ENCODE results near the gene RCAN3.

The RCAN3 gene

DNA sequence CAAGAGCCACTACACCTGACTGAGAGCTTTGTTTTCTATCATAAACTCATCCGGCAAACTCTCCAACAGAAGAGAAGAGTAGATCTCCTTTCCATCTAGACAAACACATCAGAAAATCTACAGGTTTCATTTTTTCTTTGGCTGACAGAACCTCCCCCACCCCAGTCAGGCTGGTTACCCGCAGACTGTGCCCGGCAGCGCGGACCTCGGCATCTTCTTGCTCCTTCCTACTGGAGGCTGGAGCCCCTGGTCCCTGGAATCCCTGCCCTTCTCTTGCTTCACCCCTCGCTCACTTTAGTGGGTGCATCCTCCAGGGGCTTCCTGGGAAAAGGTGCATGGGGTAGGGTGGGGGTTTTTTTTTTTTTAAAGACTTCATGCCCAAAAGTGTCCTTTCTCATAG is 76.2 kb downstream of the RCAN3 start:
- H3K27ac ChIP-seq (ENCODE audit: low read depth, low read length): no peak overlapping the region
- no peak overlapping the region for H3K4me3 ChIP-seq (ENCODE audit: low read depth, low read length)
- no peaks in the 10 kb centered on the region for H3K79me2 ChIP-seq (ENCODE audit: control insufficient read depth, insufficient read depth, low read length, unreplicated experiment)
- H2AFZ ChIP-seq (ENCODE audit: low read length, unreplicated experiment): no peak overlapping the region
- H3K36me3 ChIP-seq (ENCODE audit: insufficient read depth, low read length): no peaks in the 10 kb centered on the region
- H3K27me3 ChIP-seq (ENCODE audit: insufficient read depth, low read length): peaks cover 10% of the 10 kb centered on the region; the same call in 1 of the 2 replicates
- H3K4me1 ChIP-seq (ENCODE audit: control insufficient read depth, insufficient read depth, low read length, unreplicated experiment): no peaks in the 10 kb centered on the region

GRCh38 chr1:24580756-24581155 is 78.1 kb downstream of the RCAN3 start:
- no peaks in the 10 kb centered on the region for H3K4me1 ChIP-seq (ENCODE audit: control insufficient read depth, insufficient read depth, low read length, unreplicated experiment)
- H2AFZ ChIP-seq (ENCODE audit: low read length, unreplicated experiment): no peak overlapping the region
- H3K27me3 ChIP-seq (ENCODE audit: insufficient read depth, low read length): peaks cover 29% of the 10 kb centered on the region
- no peaks in the 10 kb centered on the region for H3K79me2 ChIP-seq (ENCODE audit: control insufficient read depth, insufficient read depth, low read length, unreplicated experiment)
- no peak overlapping the region for H3K27ac ChIP-seq (ENCODE audit: low read depth, low read length)
- no peaks in the 10 kb centered on the region for H3K36me3 ChIP-seq (ENCODE audit: insufficient read depth, low read length)
- H3K4me3 ChIP-seq (ENCODE audit: low read depth, low read length): no peak overlapping the region

GRCh38 chr1:24584171-24584647 is 81.6 kb downstream of the RCAN3 start:
- H3K79me2 ChIP-seq (ENCODE audit: control insufficient read depth, insufficient read depth, low read length, unreplicated experiment): no peaks in the 10 kb centered on the region
- H3K27me3 ChIP-seq (ENCODE audit: insufficient read depth, low read length): peaks cover 29% of the 10 kb centered on the region
- H3K4me3 ChIP-seq (ENCODE audit: low read depth, low read length): no peak overlapping the region
- no peaks in the 10 kb centered on the region for H3K36me3 ChIP-seq (ENCODE audit: insufficient read depth, low read length)
- H2AFZ ChIP-seq (ENCODE audit: low read length, unreplicated experiment): no peak overlapping the region
- H3K27ac ChIP-seq (ENCODE audit: low read depth, low read length): no peak overlapping the region
- H3K4me1 ChIP-seq (ENCODE audit: control insufficient read depth, insufficient read depth, low read length, unreplicated experiment): no peaks in the 10 kb centered on the region

DNA sequence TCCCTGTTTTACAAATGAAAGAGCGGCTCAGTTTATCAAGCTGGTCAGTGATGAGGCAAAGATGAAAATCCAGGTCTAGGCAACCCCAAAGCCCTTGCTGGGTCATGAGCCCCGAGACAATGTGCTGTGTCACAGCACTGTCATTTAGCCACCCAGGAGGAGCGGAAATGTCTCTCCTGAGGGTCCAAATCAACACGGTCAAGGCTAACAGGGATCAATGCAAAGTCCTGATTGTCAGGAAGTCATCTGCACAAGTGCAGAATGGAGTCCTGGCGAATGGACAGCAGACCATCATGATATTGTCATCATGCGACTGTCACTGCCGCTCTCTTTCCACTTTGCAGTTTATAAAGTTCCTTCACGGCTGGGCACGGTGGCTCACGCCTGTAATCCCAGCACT is 83.5 kb downstream of the RCAN3 start:
- no peak overlapping the region for H3K27ac ChIP-seq (ENCODE audit: low read depth, low read length)
- H3K36me3 ChIP-seq (ENCODE audit: insufficient read depth, low read length): no peaks in the 10 kb centered on the region
- H3K27me3 ChIP-seq (ENCODE audit: insufficient read depth, low read length): peaks cover 23% of the 10 kb centered on the region
- H3K4me1 ChIP-seq (ENCODE audit: control insufficient read depth, insufficient read depth, low read length, unreplicated experiment): no peaks in the 10 kb centered on the region
- no peak overlapping the region for H3K4me3 ChIP-seq (ENCODE audit: low read depth, low read length)
- no peak overlapping the region for H2AFZ ChIP-seq (ENCODE audit: low read length, unreplicated experiment)
- no peaks in the 10 kb centered on the region for H3K79me2 ChIP-seq (ENCODE audit: control insufficient read depth, insufficient read depth, low read length, unreplicated experiment)

GRCh38 chr1:24586970-24587820 is 84.6 kb downstream of the RCAN3 start:
- peaks cover 23% of the 10 kb centered on the region for H3K27me3 ChIP-seq (ENCODE audit: insufficient read depth, low read length)
- no peak overlapping the region for H2AFZ ChIP-seq (ENCODE audit: low read length, unreplicated experiment)

DNA sequence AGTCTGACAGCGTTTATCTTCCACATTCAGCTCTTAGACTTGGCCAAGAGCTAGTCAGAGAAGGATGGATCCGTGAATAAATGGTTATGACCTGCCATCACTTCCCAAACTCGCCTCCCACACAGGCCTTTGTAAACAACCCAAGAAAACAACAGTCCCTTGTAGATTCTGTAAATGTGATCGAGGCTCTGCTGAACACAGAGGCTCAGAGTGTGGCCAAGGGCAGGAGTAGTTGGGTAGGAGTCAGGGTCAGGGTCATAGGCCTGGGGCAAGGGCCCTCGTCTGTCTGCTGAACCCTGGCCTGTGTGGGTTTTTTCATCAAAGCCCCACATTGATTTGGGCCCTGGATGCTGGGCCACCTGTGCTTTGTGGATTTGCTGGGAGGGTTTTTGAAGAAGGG is 85.9 kb downstream of the RCAN3 start:
- Histone ChIP-seq H3K27ac (ENCODE audit: low read depth, low read length) (no peak overlapping the region), H3K36me3 (ENCODE audit: insufficient read depth, low read length) (no peaks in the 10 kb centered on the region), H2AFZ (ENCODE audit: low read length, unreplicated experiment) (no peak overlapping the region), H3K27me3 (ENCODE audit: insufficient read depth, low read length) (peaks cover 23% of the 10 kb centered on the region), H3K4me3 (ENCODE audit: low read depth, low read length) (no peak overlapping the region), H3K4me1 (ENCODE audit: control insufficient read depth, insufficient read depth, low read length, unreplicated experiment) (no peaks in the 10 kb centered on the region), H3K79me2 (ENCODE audit: control insufficient read depth, insufficient read depth, low read length, unreplicated experiment) (no peaks in the 10 kb centered on the region)

More at GRCh38 chr1:24586970-24587820, 84.6 kb downstream of the RCAN3 start:
- Histone ChIP-seq H3K4me3 (ENCODE audit: low read depth, low read length) (no peak overlapping the region), H3K4me1 (ENCODE audit: control insufficient read depth, insufficient read depth, low read length, unreplicated experiment) (no peaks in the 10 kb centered on the region), H3K27ac (ENCODE audit: low read depth, low read length) (no peak overlapping the region), H3K79me2 (ENCODE audit: control insufficient read depth, insufficient read depth, low read length, unreplicated experiment) (no peaks in the 10 kb centered on the region), H3K36me3 (ENCODE audit: insufficient read depth, low read length) (no peaks in the 10 kb centered on the region)

- H3K27me3 ChIP-seq (ENCODE audit: insufficient read depth, low read length): peaks cover 17% of the 10 kb centered on the region
- no peak overlapping the region for H3K27ac ChIP-seq (ENCODE audit: low read depth, low read length)
- H2AFZ ChIP-seq (ENCODE audit: low read length, unreplicated experiment): no peak overlapping the region
- H3K4me1 ChIP-seq (ENCODE audit: control insufficient read depth, insufficient read depth, low read length, unreplicated experiment): no peaks in the 10 kb centered on the region
- no peaks in the 10 kb centered on the region for H3K36me3 ChIP-seq (ENCODE audit: insufficient read depth, low read length)
- H3K4me3 ChIP-seq (ENCODE audit: low read depth, low read length): no peak overlapping the region
- H3K79me2 ChIP-seq (ENCODE audit: control insufficient read depth, insufficient read depth, low read length, unreplicated experiment): no peaks in the 10 kb centered on the region
Measured at GRCh38 chr1:24589200-24589599, 86.6 kb downstream of the RCAN3 start.

Data from ACC112 (cell line).